H1 (cell line): ENCODE results near the gene FLVCR2. TPM values are rescaled to one million over a fixed set of nuclear protein-coding genes. Genes with fewer than 3 reads are reported as not detected.

Source experiments
- CTCF ChIA-PET: fragments of 300-600 bp; sonication (Branson Sonifier 250); formaldehyde crosslinking; loops from one replicate; lab custom pipeline; 2021; ENCODE audit not compliant: partially characterized antibody; lab: Charles Lee
- POLR2A ChIA-PET: fragments of 300-600 bp; sonication (Branson Sonifier 250); formaldehyde crosslinking; loops from one replicate; lab custom pipeline; 2021; ENCODE audit warnings: inconsistent platforms; ENCODE audit not compliant: partially characterized antibody; lab: Charles Lee
- DNase-seq, 2 experiments: peaks; one replicate each; pipeline versions ENCODE4 v3.0.0 to v3.0.0-alpha.2; 2010 to 2022; ENCODE audit warnings: low spot score in 2 of 2, low read depth in 1 of 2, mixed read lengths in 1 of 2
- FAIRE-seq: peaks from 2 replicates; lab custom pipeline; 2011; peaks lifted over from hg19 to GRCh38; lab: Jason Lieb, UNC
- H2AFZ ChIP-seq: 2 replicates; pipeline ENCODE4 v1.8.1; 2012; ENCODE audit warnings: low read length, inconsistent platforms
- H2AK5ac ChIP-seq: 2 replicates; pipeline ENCODE4 v1.6.1; 2013; ENCODE audit warnings: low read depth, low read length
- H2BK120ac ChIP-seq: replicated peaks from 2 replicates; pipeline ENCODE3; 2013; ENCODE audit warnings: low read depth, low read length, inconsistent platforms
- H2BK12ac ChIP-seq: 2 replicates; pipeline ENCODE4 v1.6.1; 2013; ENCODE audit warnings: low read depth, low read length
- H2BK15ac ChIP-seq: 2 replicates; pipeline ENCODE4 v1.6.1; 2013; ENCODE audit warnings: low read length
- H2BK20ac ChIP-seq: 2 replicates; pipeline ENCODE4 v1.6.1; 2013; ENCODE audit warnings: low read length
- H2BK5ac ChIP-seq: 2 replicates; pipeline ENCODE4 v1.6.1; 2013; ENCODE audit warnings: low read depth, low read length
- H3K14ac ChIP-seq: 2 replicates; pipeline ENCODE4 v1.6.1; 2013; ENCODE audit warnings: inconsistent platforms; ENCODE audit not compliant: insufficient read length
- H3K18ac ChIP-seq: 2 replicates; pipeline ENCODE4 v1.6.1; 2013; ENCODE audit warnings: low read length; ENCODE audit errors: extremely low read depth
- H3K23ac ChIP-seq: 2 replicates; pipeline ENCODE4 v1.6.1; 2013; ENCODE audit warnings: inconsistent platforms; ENCODE audit not compliant: insufficient read length
- H3K23me2 ChIP-seq: 2 replicates; pipeline ENCODE4 v1.6.1; 2013; ENCODE audit warnings: low read depth, low read length
- H3K27ac ChIP-seq: 2 replicates; pipeline ENCODE4 v1.6.1; 2011; ENCODE audit warnings: low read depth, low read length, inconsistent platforms
- H3K27me3 ChIP-seq, 4 experiments: replicated peaks in 1 of 4; 1 replicate in 1 of 4; 2 replicates in 3 of 4; pipeline versions ENCODE4 v1.6.1 to v1.8.1; 2011 to 2013; ENCODE audit warnings: low read length in 3 of 4, mild to moderate bottlenecking in 3 of 4, inconsistent platforms in 2 of 4, mixed read lengths in 2 of 4, moderate library complexity in 1 of 4; ENCODE audit not compliant: control insufficient read depth in 3 of 4, insufficient read depth in 3 of 4; ENCODE audit errors: extremely low read depth in 1 of 4
- H3K36me3 ChIP-seq, 4 experiments: 2 replicates each; pipeline versions ENCODE4 v1.6.1 to v1.8.1; 2011 to 2013; ENCODE audit warnings: mild to moderate bottlenecking in 4 of 4, low read length in 3 of 4, moderate library complexity in 2 of 4, control low read depth in 1 of 4, inconsistent platforms in 1 of 4; ENCODE audit not compliant: insufficient read depth in 4 of 4, control insufficient read depth in 2 of 4
- H3K4ac ChIP-seq: replicated peaks from 2 replicates; pipeline ENCODE3; 2013; ENCODE audit warnings: low read length, low read depth, mixed read lengths, inconsistent platforms; ENCODE audit not compliant: insufficient read length
- H3K4me1 ChIP-seq, 4 experiments: replicated peaks in 1 of 4; 1 replicate in 1 of 4; 2 replicates in 3 of 4; pipeline versions ENCODE4 v1.6.1 to v1.8.1; 2011 to 2013; ENCODE audit warnings: low read length in 3 of 4, inconsistent platforms in 2 of 4, mixed read lengths in 1 of 4; ENCODE audit not compliant: insufficient read depth in 4 of 4, control insufficient read depth in 3 of 4
- H3K4me2 ChIP-seq, 2 experiments: 2 replicates each; pipeline versions ENCODE4 v1.6.1 to v1.8.1; 2011 to 2013; ENCODE audit warnings: low read depth in 2 of 2, low read length in 2 of 2, control low read depth in 1 of 2, inconsistent platforms in 1 of 2, mild to moderate bottlenecking in 1 of 2; ENCODE audit not compliant: insufficient read depth in 1 of 2
- H3K4me3 ChIP-seq, 4 experiments: fragments of 200-600, 300-600 bp in 1 of 4; sonication (generic), shearing (Covaris generic), sonication (Bioruptor Twin) in 1 of 4; 2 replicates each; pipeline versions ENCODE4 v1.5.1 to v1.8.1; 2011 to 2016; ENCODE audit warnings: low read length in 4 of 4, low read depth in 3 of 4, control low read depth in 2 of 4, inconsistent platforms in 2 of 4, mild to moderate bottlenecking in 2 of 4, mixed read lengths in 1 of 4, moderate library complexity in 1 of 4; ENCODE audit not compliant: insufficient read depth in 2 of 4; ENCODE audit errors: extremely low read depth in 1 of 4
- H3K56ac ChIP-seq: replicated peaks from 2 replicates; pipeline ENCODE3; 2013; ENCODE audit warnings: low read depth, mild to moderate bottlenecking, mixed read lengths, low read length, inconsistent platforms; ENCODE audit not compliant: insufficient read length
- H3K79me1 ChIP-seq: 2 replicates; pipeline ENCODE4 v1.6.1; 2013; ENCODE audit warnings: low read depth, low read length, control low read depth
- H3K79me2 ChIP-seq, 2 experiments: 2 replicates each; pipeline versions ENCODE4 v1.6.1 to v1.8.1; 2012 to 2013; ENCODE audit warnings: low read length in 2 of 2, mild to moderate bottlenecking in 2 of 2, inconsistent platforms in 1 of 2; ENCODE audit not compliant: insufficient read depth in 2 of 2, control insufficient read depth in 1 of 2
- H3K9ac ChIP-seq, 4 experiments: replicated peaks in 1 of 4; 1 replicate in 1 of 4; 2 replicates in 3 of 4; pipeline versions ENCODE4 v1.6.1 to v1.8.1; 2011 to 2013; ENCODE audit warnings: low read depth in 3 of 4, low read length in 3 of 4, control low read depth in 2 of 4, mild to moderate bottlenecking in 2 of 4, moderate library complexity in 2 of 4, inconsistent platforms in 1 of 4; ENCODE audit errors: extremely low read depth in 1 of 4
- H3K9me3 ChIP-seq, 2 experiments: 2 replicates each; pipeline versions ENCODE4 v1.6.1 to v1.8.1; 2012 to 2013; ENCODE audit warnings: mild to moderate bottlenecking in 2 of 2, moderate library complexity in 2 of 2, control low read depth in 1 of 2, inconsistent platforms in 1 of 2, low read depth in 1 of 2, low read length in 1 of 2, mixed read lengths in 1 of 2; ENCODE audit not compliant: insufficient read depth in 2 of 2
- H4K20me1 ChIP-seq, 2 experiments: replicated peaks in 1 of 2; 2 replicates each; pipeline versions ENCODE3 to v1.8.1; 2011 to 2013; ENCODE audit warnings: inconsistent platforms in 2 of 2, low read length in 2 of 2, mild to moderate bottlenecking in 1 of 2; ENCODE audit not compliant: insufficient read depth in 2 of 2, control insufficient read depth in 1 of 2
- H4K5ac ChIP-seq: 2 replicates; pipeline ENCODE4 v1.6.1; 2013; ENCODE audit warnings: low read length, low read depth, mixed read lengths, inconsistent platforms; ENCODE audit not compliant: insufficient read length
- H4K8ac ChIP-seq: 2 replicates; pipeline ENCODE4 v1.8.0; 2013; ENCODE audit warnings: mild to moderate bottlenecking, moderate library complexity, low read length, inconsistent platforms; ENCODE audit not compliant: insufficient read depth; ENCODE audit errors: extremely low read depth
- H4K91ac ChIP-seq: replicated peaks from 2 replicates; pipeline ENCODE3; 2013; ENCODE audit warnings: low read length, mixed read lengths, inconsistent platforms; ENCODE audit not compliant: insufficient read length
- EGR1 ChIP-seq: IDR thresholded peaks from 2 replicates; pipeline ENCODE4 v1.6.1; 2011; ENCODE audit warnings: low read depth, low read length, borderline replicate concordance
- NANOG ChIP-seq: IDR thresholded peaks from 2 replicates; pipeline ENCODE4 v1.6.1; 2011; ENCODE audit warnings: low read length, low read depth, mild to moderate bottlenecking, inconsistent platforms; ENCODE audit not compliant: insufficient read depth, poor library complexity, severe bottlenecking
- SIRT6 ChIP-seq: IDR thresholded peaks from one replicate; pipeline ENCODE4 v1.7.1; 2012; ENCODE audit warnings: low read length, inconsistent platforms
- SP1 ChIP-seq: IDR thresholded peaks from 2 replicates; pipeline ENCODE4 v1.6.1; 2011; ENCODE audit warnings: low read depth, low read length
- WGBS, 2 experiments: shearing (Covaris generic) in 1 of 2; methylation state at CpG; one replicate each; pipeline versions ENCODE4 v1.1.6 to v1.1.7; 2013 to 2015; ENCODE audit warnings: low lambda C conversion rate in 2 of 2, mixed read lengths in 2 of 2, inconsistent platforms in 1 of 2, low coverage in 1 of 2, missing lambda C conversion rate in 1 of 2; ENCODE audit not compliant: insufficient replicate concordance in 2 of 2, insufficient coverage in 1 of 2, insufficient read length in 1 of 2; ENCODE audit errors: extremely low coverage in 1 of 2, missing lambda C conversion rate in 1 of 2; 5-methylcytosine and 5-hydroxymethylcytosine counted together
- polyA plus RNA-seq, 7 experiments: library from polyadenylated mRNA; depleted of rRNA in 3 of 7; stranded (reverse) in 5 of 7; unstranded in 2 of 7; fragments of >200 nt in 5 of 7; fragments of 200-250 nt in 2 of 7; gene quantifications; 1 replicate in 5 of 7; 2 replicates in 1 of 7; 4 replicates in 1 of 7; pipeline versions ENCODE4 v1.2.1 to v1.2.3, GENCODE V29; 2011 to 2013; ENCODE audit warnings: missing spikeins in 2 of 7, mixed read lengths in 2 of 7
- total RNA-seq: library from RNA; stranded (reverse); fragmentation: NEBNext Ultra II Directional; extraction: Animal tissue kit (Norgen Biotek cat#: 25700); gene quantifications from 2 replicates; pipeline ENCODE4 v1.2.1, GENCODE V29; 2021

Gene FLVCR2
- total and polyA plus RNA-seq, 2 of the 8 experiments (the other 6 are each of a cell fraction or from before 2014, with no cell fraction given) = 7.1 to 8.2 TPM

DNA sequence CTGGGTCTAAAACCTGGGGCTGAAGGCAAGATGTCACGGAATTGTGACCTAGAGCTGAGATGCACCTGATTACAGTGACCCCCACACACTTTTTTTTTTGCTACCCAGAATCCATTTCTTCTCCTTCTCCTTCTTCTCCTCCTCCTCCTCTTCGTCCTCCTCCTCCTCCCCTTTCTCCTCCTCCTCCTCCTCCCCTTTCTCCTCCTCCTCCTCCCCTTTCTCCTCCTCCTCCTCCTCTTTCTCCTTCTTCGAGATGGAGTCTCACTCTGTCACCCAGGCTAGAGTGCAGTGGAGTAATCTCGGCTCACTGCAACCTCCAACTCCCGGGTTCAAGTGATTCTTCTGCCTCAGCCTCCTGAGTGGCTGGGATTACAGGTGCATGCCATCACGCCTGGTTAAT is 19.4 kb upstream of the FLVCR2 start:
- no peak overlapping the region for H3K56ac ChIP-seq
- H3K23me2 ChIP-seq = no peaks in the 10 kb centered on the region
- TF ChIP-seq SP1 (no peak), NANOG (no peak), SIRT6 (no peak), EGR1 (no peak)
- TF ChIP-seq, all 59 proteins: peak for 0
- ChIA-PET POLR2A (no interaction called here), CTCF (interaction anchor here (0.6 to 10.5 kb wide), 12 partner anchors 11 to 249 kb away, joined by 3 to 135 read pairs (median 16); partner anchors contain the start of genes BATF and FLVCR2)
- FAIRE-seq (no peak), DNase-seq (no peak)
- H2AFZ ChIP-seq = no peak overlapping the region
- H2BK120ac ChIP-seq = no peak overlapping the region
- H3K4me2 ChIP-seq = no peak overlapping the region
- peaks cover 0 to 11% (median 3%) of the 10 kb centered on the region in 4 experiments; a peak in 3 of 7 replicates for H3K4me1 ChIP-seq
- no peak overlapping the region for H2BK5ac ChIP-seq
- H3K79me2 ChIP-seq = no peaks in the 10 kb centered on the region
- no peak overlapping the region for H2BK12ac ChIP-seq
- no peak overlapping the region for H2AK5ac ChIP-seq
- H3K9me3 ChIP-seq = peaks cover 3% of the 10 kb centered on the region in 2 experiments; a peak in 2 of 4 replicates
- no peaks in the 10 kb centered on the region for H3K79me1 ChIP-seq
- H3K4me3 ChIP-seq = no peak overlapping the region
- H2BK15ac ChIP-seq = no peak overlapping the region
- no peak overlapping the region for H4K8ac ChIP-seq
- no peak overlapping the region for H3K4ac ChIP-seq
- 97% methylated on average over 4 of the region's 6 CpGs; no CpG with 5 or more reads in 1 of the 2 experiments for WGBS, 2 experiments
- H3K36me3 ChIP-seq = no peaks in the 10 kb centered on the region
- no peak overlapping the region for H4K5ac ChIP-seq
- no peak overlapping the region for H3K18ac ChIP-seq
- no peaks in the 10 kb centered on the region for H4K20me1 ChIP-seq
- H3K27ac ChIP-seq = no peak overlapping the region
- H3K9ac ChIP-seq = no peak overlapping the region; a peak in 1 of 7 replicates
- no peaks in the 10 kb centered on the region for H3K27me3 ChIP-seq
- H2BK20ac ChIP-seq = no peak overlapping the region
- no peak overlapping the region for H4K91ac ChIP-seq
- H3K14ac ChIP-seq = no peak overlapping the region
- no peak overlapping the region for H3K23ac ChIP-seq
